GM21360 (cell line): Measurements from ENCODE around the gene PHLPP1.

Source experiments
- ATAC-seq: cut with Tn5 transposase; IDR thresholded peaks from one replicate; pipeline ENCODE4 v1.9.1; 2021; ENCODE audit warnings: mild to moderate bottlenecking, moderate library complexity; ENCODE audit not compliant: unreplicated experiment

The PHLPP1 gene

DNA sequence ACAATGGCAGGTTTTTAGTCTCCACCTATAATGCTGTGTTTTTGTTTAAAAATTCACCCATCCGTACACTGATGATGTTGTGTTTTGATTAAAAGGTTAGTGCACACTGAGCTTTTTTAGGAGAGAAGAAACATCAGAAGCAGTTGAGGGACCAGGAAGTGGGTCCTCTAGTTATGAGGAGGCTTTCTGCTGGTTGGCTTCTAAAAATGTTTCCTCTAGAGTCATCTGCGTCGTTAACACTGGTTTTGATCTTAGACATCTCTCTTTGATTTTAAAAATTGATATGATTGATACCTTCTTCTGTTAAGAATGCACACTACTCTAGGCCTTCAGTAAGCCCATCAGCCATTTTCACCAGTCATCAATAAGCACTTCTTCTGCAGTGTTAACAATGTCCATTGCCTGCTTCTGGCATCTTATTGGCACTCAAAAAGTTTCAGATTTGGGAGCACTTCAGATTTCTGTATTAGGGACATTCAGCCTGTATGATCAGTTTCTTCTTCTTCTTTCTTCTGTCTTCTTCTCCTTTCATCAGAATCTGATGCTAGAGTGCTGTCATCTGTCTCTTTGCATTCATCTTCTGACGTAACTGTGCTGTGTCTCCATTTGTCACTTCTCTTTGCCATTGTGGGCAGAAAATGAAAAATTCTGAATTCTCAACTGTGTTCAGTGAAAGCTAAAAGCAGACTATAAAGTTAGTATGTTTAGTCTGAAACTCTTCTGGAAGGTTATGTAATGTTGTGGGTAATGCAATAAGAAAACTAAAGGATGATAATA, 56.3 kb downstream of the PHLPP1 start:
- no peak for ATAC-seq

DNA sequence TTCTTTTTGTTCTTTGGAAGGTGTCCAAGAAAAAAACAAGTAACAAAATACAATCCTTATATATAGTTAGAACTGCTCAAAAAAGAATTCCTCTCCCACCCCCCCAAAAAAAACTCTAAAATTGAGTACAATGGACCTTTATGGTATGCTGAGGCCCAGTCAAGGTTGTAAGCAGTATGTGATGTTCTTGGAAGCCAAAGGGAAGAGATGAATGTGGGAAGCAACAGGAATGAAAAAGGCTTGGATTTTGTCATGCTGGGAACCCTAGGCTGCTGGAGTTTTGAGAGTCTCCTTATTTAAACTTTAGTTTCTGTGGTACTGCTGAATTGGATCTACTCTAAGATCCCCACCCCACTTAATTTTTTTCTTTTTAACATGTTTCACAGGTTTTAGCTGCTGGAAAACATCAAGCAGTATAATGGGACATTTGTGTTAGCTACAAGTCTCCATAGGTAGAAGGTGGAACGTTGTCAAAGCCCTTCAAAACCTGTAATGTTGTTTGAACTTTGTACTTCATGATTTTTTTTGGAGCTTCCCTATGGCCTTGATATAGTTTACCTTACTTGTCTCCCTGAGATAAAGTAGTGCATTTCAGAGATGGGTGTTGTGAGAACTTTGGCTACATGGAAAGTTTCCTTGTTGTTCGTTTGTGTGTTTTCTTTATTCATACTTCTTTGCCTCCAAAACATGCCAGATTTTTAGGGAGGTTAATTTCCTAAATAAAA, 57.7 kb downstream of the PHLPP1 start:
- no peak for ATAC-seq

DNA sequence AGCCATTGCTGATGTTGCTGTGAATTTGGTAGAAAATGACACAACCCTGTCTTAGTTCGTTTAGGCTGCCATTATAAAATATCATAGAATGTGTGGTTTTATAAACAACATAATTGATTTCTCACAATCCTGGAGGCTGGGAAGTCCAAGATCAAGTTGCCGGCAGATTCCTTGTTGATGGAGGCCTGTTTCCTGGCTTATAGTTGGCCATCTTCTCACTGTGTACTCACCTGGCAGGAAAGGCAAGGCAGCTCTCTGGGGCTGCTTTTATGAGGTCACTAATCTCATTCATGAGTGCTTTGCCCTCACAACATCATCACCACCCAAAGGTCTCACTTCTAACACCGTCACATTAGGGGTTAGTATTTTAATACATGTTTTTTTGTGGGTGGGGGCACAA, 58.4 kb downstream of the PHLPP1 start:
- ATAC-seq, result no peak

DNA sequence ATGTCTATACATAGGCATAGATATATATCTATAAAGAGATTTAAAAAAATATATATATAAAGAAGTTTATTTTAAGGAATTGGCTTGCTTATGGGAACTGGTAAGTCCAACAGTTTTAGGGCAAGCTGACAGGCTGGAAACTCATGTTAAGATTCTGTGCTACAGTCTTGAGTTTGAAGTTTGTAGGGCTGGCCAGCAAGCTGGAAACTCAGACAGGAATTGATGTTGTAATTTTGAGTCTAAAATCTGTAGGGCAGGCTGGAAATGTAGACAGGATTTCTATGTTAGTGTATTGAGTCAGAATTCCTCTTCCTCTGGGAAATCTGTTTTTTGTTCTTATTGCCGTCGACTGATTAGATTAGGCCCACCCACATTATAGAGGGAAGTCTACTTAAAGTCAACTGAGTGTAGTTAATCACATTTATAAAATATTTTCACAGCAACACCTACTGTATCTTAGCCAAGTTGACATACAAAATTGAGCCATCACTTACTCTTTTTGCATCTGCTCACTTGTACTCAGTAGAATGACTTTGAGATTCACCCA, 60.8 kb downstream of the PHLPP1 start:
- ATAC-seq, result no peak

DNA sequence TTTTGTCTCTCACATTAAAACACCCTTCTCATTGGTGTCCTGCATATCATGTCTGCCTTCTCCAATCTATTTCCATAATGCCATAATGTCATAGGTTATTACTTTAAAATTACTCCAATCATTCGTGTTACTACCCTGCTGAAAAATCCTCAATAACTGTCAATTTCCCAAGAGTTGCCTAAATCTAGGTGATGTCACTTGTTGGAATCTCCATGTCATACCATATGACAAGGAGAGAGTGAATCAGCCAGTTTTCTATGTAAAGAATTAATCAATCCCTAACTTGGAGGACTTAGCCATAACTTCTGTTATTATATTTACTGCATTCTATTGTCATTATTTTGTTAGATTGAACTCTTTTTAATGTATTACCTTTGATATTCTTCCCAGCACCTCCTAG, 62.5 kb downstream of the PHLPP1 start:
- no peak for ATAC-seq

DNA sequence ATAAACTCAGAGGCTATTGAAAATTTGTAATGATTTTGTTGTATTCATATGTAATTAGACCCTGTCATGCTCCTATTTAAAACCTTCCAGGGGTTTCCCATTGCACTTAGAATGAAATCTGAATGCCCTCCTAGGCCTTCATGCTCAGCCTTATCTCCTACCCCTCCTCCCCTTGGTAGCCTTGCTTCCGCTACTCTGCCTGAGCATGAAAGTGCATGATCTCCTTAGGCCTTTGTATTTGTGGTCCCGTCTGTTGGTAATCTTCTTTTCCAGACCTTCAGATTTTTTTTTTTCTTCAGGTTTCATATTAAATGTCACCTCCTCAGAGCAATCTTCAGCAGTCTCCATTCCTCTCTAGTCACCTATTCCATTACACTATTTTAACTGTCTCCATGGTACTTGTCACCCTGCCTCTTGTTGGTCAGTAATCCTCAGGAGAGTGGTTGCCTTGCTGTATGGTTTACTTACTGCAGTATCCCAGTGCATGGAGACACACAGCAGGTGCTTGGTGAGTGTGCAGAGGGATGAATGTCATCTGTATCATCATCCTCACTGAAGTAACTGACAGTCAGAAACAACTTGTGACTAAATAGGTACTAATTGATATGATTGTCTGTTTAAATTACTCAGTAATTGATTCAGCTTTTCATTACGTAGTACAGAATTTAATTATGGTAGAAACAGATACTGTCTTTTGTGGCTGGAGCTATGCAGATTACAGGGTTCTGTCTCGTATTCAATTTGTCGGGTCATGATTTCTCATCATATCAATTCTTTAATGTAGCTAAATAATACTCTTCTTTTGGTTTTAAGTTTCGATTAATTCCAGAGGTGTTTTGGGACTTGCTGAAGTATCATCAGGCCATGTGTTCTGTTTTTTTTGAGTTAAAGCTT, 63.9 kb downstream of the PHLPP1 start:
- ATAC-seq, result no peak

DNA sequence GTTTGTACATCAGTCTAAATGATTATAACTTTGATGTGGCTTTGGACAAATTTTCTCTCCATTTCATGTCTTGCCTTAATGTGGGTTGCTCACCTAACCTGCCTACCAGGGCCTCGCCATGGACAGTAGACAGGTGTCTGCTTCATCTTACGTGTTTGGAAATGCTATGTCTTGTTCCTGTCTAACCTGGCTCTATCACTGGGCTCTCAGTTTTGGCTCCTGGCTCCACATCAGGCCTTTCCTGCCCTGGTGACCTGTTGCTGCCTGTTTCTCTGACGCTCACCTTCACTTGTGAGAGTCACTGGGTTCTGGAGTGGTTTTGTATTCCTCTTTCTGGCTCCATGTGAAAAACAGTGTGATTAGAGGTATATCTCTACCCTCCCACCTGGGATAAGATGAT, 65.9 kb downstream of the PHLPP1 start:
- no peak for ATAC-seq

DNA sequence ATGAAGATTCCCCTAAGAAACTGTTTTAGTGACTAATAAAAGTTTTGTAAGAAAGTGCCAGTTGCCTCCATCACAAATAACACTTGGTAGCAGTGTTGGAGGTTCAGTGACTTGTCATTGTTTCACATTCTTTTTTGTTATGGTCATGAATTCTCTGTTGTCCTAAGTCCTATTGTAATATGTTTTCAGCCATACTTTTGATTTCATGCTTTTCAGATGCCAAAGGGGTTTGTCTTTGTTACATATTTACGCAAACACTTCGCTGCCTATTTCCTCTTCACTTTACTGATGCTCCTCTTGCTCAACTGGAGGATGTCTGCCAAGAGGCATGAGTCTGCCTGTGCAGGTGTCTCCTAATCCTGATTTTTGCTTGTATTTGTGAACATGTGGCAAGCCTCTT, 66.6 kb downstream of the PHLPP1 start:
- ATAC-seq, result no peak

DNA sequence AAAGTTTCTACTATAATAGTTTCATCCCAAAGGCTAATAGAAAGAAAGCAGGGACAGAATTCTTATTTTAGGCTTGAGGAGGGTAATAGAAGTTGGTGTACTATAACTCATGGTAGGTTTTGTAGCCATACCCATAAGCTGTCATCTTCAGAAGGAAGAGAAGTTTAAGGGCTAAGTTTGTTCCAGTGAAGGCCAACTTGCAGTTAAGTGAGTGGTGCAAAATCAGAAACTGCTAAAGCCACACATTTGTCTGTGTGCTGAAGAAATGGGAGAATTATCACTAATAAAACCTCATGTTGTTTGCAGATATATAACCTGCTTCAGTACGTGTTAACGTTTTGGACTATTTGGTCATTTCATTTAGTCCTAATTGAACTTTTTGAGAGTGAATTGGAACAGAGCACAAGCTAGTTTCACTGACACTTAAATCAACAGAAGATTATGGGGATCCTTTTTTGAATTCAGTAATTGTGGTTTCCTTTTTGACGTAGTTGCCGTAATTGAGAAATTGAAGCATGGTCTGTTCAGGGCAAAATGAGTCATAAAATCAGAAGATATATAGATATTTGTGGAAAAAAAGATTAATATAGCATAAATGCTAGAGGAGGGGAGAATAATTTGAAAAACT, 69.1 kb downstream of the PHLPP1 start:
- peak; percentile 69 for ATAC-seq

DNA sequence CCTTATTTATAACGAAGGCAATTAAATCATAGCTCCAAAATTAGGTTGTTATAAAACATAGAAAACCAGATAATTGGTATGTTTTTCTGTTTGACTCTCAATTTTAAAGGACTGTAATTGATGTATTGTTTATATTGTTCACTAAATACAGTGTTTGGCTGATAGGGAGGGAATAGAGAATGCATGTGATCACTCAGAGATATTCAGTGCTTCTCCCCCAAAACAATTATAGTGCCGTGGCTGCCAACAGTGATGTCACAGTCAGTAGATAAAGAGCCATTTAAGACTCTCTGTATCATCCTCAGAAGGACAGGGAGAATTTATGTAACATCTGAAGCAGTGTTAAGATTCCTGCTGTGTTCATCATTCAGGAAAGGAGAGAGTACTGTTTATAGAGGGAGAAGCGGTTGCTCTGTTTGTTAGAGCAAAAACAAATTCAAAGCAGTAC, 69.6 kb downstream of the PHLPP1 start:
- no peak for ATAC-seq

DNA sequence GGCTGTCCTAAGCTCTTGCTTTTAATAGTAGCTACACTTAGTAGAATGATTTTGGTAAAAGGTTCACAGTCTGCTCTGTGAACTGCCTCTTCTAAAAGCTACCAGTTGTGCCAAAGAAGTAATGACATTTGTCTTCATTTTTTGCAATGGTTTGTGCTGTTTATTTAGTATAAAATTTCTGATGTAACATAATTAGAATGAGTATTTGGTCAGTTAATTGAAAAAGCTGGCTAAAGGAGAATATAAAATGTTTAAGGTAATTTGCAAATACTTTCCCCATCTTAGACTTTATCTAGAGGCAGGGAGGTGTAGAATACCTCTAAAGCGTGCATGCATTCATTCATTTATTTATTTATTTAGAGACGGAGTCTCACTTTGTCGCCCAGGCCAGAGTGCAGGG, 71.3 kb downstream of the PHLPP1 start:
- no peak for ATAC-seq

DNA sequence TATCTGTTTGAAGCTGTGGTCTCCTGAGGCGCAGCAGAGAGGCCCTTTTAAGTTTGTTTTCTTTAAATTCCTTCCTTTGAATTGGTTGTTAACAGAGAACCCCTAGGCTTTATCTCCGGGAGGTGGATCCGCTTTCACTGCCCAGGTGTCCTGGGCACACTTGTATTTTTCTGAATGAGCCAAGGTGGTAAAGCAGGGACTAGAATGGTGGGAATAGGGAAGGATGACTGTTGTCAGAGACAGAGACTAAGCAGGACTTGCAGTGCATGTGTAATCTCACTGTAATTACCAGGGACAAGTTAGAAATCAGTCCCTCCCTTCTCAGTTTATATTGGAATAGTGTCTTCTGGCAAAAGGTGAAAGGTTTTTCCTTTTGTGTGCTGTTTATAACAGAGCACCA, 72.8 kb downstream of the PHLPP1 start:
- no peak for ATAC-seq

DNA sequence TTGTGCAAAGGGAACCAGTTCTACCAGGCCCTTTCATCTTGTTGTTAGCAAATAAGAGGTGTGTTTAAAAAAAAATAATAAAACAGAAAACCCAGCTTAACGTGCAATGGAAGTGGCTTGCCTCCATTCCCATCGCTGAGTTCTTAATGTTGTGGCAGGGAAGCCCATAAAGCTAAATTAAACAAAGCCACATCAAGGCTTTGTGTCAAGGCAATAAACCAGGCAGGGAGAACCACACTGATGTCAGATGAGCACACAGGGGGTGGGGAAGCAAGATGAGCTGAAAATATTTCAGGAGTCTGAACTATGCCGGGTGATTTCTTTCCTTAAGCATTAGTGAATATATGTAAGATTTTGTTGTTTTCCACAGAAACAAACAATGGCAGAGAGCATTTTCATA, 73.5 kb downstream of the PHLPP1 start:
- ATAC-seq, result no peak

DNA sequence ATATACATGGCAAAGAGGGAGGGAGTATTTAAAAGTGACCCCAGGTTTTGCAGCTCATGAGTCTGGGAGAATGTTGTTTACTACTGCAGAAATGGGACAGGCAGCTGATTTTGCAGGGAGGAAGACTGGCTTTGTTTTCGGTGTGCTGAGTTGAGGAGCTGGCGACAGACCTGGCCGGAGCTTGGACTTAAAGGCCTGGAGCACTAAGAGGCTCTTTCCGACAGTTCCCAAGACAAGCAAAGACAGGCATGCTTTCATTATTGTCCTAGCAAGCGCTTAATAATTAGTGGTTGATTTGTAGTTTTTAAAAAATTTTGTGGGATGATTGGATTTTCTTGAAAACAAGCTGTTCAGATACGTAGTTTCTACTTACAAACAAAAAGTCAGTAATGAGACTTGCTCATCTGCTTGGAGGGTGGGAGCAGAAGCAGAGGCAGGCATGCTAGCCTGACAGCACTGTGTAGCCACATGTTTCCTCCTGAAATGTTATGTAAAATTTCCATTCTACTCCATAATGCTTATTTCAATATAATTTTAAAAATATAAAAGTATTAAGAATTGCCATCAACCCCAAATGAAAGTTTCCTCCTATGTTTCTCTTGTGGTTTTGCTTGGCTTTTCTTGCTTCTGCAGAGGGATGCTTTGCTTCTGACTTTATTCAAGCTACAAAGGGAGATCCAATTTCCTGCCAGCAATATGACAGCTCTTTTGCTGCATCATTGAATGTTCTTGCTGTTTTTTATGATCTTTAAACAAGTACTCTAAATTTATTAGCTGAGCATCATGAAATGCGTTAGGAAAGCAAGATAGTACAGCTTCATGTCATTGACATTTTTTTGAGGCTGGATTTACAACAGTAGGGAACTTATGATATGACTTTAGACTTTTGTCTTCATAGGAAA, 75.8 kb downstream of the PHLPP1 start:
- no peak for ATAC-seq

DNA sequence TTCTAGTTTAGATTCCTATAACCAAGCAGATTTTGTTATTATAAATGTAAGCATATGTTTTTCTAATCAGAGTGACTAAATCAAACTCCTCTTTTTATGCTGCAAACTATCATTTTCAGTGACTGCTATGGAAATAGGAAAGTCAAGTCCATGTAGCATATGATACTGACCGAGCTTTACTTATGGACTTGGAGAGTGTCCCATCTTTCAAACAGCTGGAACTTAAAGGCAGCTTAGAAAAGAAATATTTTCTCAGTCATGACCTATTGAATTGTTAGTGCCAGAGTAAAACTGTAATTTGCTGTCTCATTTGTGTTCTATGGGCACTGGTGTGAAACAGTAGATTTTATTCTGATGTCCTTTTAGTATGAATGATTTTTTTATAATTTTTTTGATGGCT, 76.7 kb downstream of the PHLPP1 start:
- ATAC-seq, result no peak

DNA sequence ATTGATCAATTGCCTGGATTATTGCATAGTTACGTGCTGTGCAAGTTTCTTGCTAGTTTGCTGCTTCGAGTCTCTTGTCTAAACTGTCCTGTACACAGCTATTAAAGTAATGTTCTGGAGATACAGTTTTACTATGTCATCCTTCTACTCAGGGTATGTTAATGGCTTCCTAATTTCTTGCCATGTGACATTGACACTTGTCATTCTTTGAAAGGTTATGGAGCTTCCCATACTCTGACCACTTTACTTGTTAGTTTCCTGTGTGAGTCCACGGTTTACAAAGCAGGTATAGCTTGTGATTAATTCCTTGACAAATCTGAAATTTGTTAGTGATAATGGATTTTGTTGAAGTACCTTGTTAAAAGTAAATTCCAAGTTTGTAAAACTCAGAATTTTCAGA, 80.5 kb downstream of the PHLPP1 start:
- no peak for ATAC-seq

DNA sequence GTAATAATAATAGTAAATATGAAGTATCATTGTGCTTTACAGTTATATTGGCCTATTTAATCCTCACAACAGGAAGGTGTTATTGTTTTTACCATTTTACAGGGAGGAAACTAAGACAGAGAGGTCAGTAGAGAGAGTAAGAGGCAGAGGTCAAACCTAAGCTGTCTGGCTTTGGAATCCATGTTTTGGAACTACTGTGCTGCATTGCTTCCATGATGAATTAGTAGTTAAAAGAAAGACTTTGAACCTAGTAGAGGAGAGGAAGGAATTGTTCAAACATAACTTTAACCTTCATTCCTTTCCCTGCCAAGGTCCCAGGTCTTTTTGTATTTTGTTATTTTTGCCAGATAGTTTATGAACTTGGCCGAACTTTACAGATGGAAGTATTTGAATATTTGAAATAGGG, 80.9 kb downstream of the PHLPP1 start:
- no peak for ATAC-seq

DNA sequence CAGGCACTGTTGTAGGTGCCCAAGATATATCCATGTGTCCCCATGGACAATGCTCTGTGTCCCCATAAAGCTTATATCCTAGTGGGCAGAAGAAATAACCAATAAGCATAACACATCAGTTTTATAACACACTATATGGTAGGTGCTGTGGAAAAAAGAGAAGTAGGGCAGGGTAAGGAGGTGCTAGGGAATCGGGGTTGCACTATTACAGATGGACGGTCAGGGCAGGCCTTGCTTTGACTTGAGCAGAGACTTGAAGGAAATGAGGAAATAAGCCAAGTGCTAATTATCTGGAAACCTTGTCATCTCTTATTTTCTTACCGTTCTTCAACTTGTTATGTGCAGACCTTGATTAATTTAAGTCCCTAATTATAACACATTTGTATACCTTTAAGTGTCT, 82.0 kb downstream of the PHLPP1 start:
- ATAC-seq, result no peak

DNA sequence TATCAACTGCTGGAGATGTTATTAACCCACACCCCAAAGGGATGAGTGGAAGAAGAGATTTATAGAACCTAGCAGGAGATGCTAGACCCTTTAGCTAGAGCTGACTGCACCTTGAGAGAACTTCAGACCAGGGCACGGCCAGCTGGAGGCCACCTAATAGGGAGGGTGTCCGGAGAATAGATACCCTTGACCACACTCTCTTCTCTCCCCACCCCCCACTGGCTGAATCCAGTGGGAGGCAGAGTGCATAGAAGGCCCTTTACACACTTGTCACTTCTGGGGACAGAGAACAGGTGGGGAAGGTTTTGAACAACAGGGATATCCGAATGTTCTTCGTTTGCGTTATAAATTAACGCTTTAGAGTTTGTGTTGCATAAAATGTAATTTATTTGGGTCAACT, 84.6 kb downstream of the PHLPP1 start:
- no peak for ATAC-seq

DNA sequence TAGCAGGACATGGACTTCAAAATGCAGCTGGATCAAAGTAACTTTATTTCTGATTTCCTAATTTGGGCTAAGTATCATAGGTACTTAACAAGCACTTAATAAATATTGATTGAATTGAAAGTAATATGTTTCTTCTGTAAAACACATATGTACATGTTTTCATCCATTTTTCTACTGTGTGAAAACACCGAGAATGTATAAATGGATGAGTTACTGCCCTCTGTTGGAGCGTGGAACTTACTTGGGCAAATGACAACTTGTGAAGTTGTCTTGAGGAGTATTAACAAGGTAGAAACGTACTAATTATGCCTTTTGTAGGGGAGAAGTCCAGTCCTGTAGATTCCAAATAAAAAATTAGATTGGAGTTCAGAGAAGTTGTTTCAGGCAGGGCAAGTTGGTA, 87.2 kb downstream of the PHLPP1 start:
- ATAC-seq, result no peak
